Activated CD4-positive, alpha-beta memory T cell treated with anti-CD3 and anti-CD28 coated beads, Interleukin-2, amount 10 ng/mL, durations not matched to agents 7 days and 5 days (primary cell): ENCODE results near the gene PPT2. TPM values are rescaled to one million over a fixed set of nuclear protein-coding genes. Genes with fewer than 3 reads are reported as not detected.

Experiments
- CTCF ChIA-PET: fragments of 350-600 bp; sonication (Branson Sonifier 250); formaldehyde crosslinking; loops from one replicate; lab custom pipeline; 2021; ENCODE audit warnings: antibody characterized with exemption, inconsistent platforms; lab: Charles Lee
- POLR2A ChIA-PET: fragments of 350-600 bp; sonication (Branson Sonifier 250); formaldehyde crosslinking; loops from one replicate; lab custom pipeline; 2021; ENCODE audit warnings: antibody characterized with exemption; lab: Charles Lee
- DNase-seq: peaks from one replicate; pipeline ENCODE4 v3.0.0-alpha.2; 2020
- H3K27ac Mint-ChIP-seq: one replicate; pipeline ENCODE4 v1.8.0; 2021; ENCODE audit warnings: mild to moderate bottlenecking, mixed read lengths
- H3K27me3 Mint-ChIP-seq: one replicate; pipeline ENCODE4 v1.8.0; 2021; ENCODE audit warnings: mixed read lengths
- H3K36me3 Mint-ChIP-seq: one replicate; pipeline ENCODE4 v1.8.0; 2021; ENCODE audit warnings: low read depth, mixed read lengths
- H3K4me1 Mint-ChIP-seq: one replicate; pipeline ENCODE4 v1.8.0; 2021; ENCODE audit warnings: mixed read lengths
- H3K4me3 Mint-ChIP-seq: one replicate; pipeline ENCODE4 v1.8.0; 2021; ENCODE audit warnings: mild to moderate bottlenecking, mixed read lengths
- H3K9me3 Mint-ChIP-seq: one replicate; pipeline ENCODE4 v1.8.0; 2021; ENCODE audit warnings: mixed read lengths
- total RNA-seq, 2 experiments: library from RNA; stranded (reverse); gene quantifications; one replicate each; pipeline ENCODE4 v1.2.3, GENCODE V29; 2021

The PPT2 gene
- total RNA-seq, 2 experiments from 2014 or later = 8.3 to 9.4 TPM

DNA sequence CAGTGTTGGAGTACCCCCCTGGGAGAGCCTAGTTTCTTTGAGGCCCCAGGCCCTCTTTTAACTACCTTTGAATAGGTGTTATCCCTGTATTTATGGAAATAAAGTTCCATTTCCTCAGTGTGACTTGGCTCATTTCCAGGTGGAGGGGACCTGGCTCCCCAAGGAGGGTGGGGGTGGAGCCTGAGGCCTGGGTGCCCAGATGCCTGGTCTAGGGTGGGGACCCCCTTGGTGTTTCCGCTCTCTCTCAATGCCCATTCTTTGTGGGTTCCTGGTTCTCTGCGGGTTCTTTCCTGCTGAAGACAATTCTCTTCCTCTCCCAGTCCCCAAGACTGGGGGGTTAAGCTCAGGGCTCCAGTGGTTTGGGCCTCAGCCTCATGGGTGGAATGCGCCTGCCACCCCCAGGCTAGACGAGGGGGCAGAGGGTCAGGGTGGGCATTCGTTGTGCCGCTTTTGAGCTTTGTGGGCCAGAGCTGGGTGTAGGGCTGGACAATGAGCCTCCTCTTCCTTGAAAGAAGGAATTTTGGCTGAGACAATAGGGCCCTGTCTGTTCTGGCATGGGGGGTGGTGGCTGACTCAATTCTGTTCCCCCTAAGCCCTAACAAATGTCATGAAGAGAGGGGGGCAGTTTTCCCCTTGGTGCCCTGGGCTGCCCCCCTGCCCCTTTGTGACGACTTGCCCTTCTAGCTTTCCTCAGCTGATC, 9.8 kb downstream of the PPT2 start:
- Mint-ChIP-seq H3K36me3 (peaks cover 13% of the 10 kb centered on the region), H3K27ac (no peak overlapping the region), H3K9me3 (no peaks in the 10 kb centered on the region), H3K4me3 (no peak overlapping the region), H3K4me1 (no peaks in the 10 kb centered on the region), H3K27me3 (no peaks in the 10 kb centered on the region)
- POLR2A ChIA-PET = no interaction called here
- DNase-seq = no peak
- CTCF ChIA-PET = no interaction called here

GRCh38 chr6:32164295-32164694, 10.4 kb downstream of the PPT2 start, which contains the start of gene EGFL8:
Gene EGFL8 (plus strand): TSS chr6:32164595. CDS start chr6:32166166, 1,571 bp downstream.
- Mint-ChIP-seq H3K27me3 (no peaks in the 10 kb centered on the region), H3K36me3 (peaks cover 16% of the 10 kb centered on the region), H3K4me3 (no peak within 1 kb of the TSS), H3K4me1 (no peaks in the 10 kb centered on the region), H3K9me3 (no peaks in the 10 kb centered on the region), H3K27ac (no peak within 1 kb of the TSS)
- no peak for DNase-seq
- POLR2A ChIA-PET = interaction anchor here (1.3 kb wide), 1 partner anchor 13 kb away, joined by 3 read pairs; no protein-coding TSS in a partner anchor
- CTCF ChIA-PET = no interaction called here

DNA sequence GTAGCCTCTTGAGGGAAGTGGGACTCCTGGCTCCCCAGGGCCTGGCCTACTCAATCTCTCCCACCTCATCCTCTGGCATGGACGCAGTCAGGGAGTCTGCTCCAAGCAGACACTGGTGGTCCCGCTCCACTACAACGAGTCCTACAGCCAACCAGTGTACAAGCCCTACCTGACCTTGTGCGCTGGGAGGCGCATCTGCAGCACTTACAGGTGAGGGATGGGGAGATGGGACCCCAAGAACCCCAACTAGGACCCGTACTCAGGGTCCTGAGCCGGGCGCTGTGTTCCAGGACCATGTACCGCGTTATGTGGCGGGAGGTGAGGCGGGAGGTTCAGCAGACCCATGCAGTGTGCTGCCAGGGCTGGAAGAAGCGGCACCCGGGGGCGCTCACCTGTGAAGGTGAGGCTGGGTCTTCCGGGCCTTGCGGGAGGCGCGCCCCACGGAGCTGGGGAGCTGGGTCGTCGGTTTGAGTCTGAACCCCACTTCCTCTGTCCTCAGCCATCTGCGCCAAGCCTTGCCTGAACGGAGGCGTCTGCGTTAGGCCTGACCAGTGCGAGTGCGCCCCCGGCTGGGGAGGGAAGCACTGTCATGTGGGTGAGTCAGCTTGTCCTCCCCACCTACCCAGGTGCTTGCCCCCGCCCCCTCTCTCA, 12.6 kb downstream of the PPT2 start:
- ChIA-PET POLR2A (no interaction called here), CTCF (no interaction called here)
- Mint-ChIP-seq H3K9me3 (no peaks in the 10 kb centered on the region), H3K27ac (no peak overlapping the region), H3K36me3 (peaks cover 35% of the 10 kb centered on the region), H3K4me3 (no peak overlapping the region), H3K4me1 (peaks cover 2% of the 10 kb centered on the region), H3K27me3 (no peaks in the 10 kb centered on the region)
- DNase-seq = no peak

DNA sequence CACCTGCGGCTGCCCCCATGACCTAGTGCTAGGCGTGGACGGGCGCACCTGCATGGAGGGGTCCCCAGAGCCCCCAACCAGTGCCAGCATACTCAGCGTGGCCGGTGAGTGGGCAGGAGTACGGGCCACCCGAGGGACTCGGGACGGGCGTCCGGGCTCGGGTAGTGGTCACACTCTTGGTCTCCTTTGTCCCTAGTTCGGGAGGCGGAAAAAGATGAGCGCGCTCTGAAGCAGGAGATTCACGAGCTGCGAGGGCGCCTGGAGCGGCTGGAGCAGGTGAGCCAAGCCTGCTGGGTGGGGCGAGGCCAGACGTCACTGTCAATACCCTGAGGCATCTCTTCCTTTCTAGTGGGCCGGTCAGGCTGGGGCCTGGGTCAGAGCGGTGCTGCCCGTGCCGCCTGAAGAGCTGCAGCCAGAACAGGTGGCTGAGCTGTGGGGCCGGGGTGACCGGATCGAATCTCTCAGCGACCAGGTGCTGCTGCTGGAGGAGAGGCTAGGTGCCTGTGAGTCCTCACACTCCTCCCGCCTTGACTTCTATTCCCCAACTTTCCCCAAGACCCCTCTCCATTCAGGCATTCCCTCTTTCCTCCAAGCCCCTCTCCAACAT, 13.3 kb downstream of the PPT2 start:
- no peak overlapping the region for H3K4me3 Mint-ChIP-seq
- no peaks in the 10 kb centered on the region for H3K9me3 Mint-ChIP-seq
- ChIA-PET POLR2A (no interaction called here), CTCF (interaction anchor here (0.5 kb wide), 1 partner anchor 88 kb away, joined by 3 read pairs; no protein-coding TSS in a partner anchor)
- no peak overlapping the region for H3K27ac Mint-ChIP-seq
- no peak for DNase-seq
- peaks cover 35% of the 10 kb centered on the region for H3K36me3 Mint-ChIP-seq
- H3K4me1 Mint-ChIP-seq = peaks cover 2% of the 10 kb centered on the region
- H3K27me3 Mint-ChIP-seq = no peaks in the 10 kb centered on the region

DNA sequence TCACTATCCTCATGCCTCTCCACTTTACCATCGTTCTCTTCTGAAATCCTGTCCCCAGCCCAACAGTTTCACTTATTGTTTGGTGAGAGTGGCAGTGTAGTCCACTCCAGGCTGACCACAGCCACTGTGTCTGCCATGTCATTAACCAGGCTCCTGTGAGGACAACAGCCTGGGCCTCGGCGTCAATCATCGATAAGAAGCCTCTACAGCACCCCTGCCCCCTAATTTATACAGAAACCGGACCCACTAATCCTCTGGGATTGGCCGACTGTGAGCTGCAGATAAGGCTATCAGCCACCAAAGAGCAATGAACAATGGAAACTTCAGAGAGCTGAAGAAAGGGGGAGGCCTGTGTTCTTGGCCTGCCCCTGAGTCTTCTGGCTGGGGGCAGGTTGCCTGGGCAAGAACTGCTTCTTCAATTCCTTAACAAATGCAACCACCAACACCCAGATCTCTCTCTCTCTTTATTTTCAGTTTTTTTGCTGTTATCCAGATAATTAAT, 13.9 kb downstream of the PPT2 start:
- no peak overlapping the region for H3K4me3 Mint-ChIP-seq
- no peaks in the 10 kb centered on the region for H3K27me3 Mint-ChIP-seq
- H3K9me3 Mint-ChIP-seq = no peaks in the 10 kb centered on the region
- CTCF ChIA-PET = interaction anchor here (0.5 kb wide), 1 partner anchor 87 kb away, joined by 3 read pairs; no protein-coding TSS in a partner anchor
- no peak for DNase-seq
- POLR2A ChIA-PET = no interaction called here
- H3K27ac Mint-ChIP-seq = no peak overlapping the region
- peaks cover 35% of the 10 kb centered on the region for H3K36me3 Mint-ChIP-seq
- H3K4me1 Mint-ChIP-seq = peaks cover 5% of the 10 kb centered on the region

GRCh38 chr6:32168350-32168749, 14.4 kb downstream of the PPT2 start:
- H3K4me3 Mint-ChIP-seq = no peak overlapping the region
- ChIA-PET POLR2A (no interaction called here), CTCF (no interaction called here)
- no peaks in the 10 kb centered on the region for H3K27me3 Mint-ChIP-seq
- no peaks in the 10 kb centered on the region for H3K9me3 Mint-ChIP-seq
- no peak overlapping the region for H3K27ac Mint-ChIP-seq
- DNase-seq = no peak
- peaks cover 35% of the 10 kb centered on the region for H3K36me3 Mint-ChIP-seq
- peaks cover 10% of the 10 kb centered on the region for H3K4me1 Mint-ChIP-seq

DNA sequence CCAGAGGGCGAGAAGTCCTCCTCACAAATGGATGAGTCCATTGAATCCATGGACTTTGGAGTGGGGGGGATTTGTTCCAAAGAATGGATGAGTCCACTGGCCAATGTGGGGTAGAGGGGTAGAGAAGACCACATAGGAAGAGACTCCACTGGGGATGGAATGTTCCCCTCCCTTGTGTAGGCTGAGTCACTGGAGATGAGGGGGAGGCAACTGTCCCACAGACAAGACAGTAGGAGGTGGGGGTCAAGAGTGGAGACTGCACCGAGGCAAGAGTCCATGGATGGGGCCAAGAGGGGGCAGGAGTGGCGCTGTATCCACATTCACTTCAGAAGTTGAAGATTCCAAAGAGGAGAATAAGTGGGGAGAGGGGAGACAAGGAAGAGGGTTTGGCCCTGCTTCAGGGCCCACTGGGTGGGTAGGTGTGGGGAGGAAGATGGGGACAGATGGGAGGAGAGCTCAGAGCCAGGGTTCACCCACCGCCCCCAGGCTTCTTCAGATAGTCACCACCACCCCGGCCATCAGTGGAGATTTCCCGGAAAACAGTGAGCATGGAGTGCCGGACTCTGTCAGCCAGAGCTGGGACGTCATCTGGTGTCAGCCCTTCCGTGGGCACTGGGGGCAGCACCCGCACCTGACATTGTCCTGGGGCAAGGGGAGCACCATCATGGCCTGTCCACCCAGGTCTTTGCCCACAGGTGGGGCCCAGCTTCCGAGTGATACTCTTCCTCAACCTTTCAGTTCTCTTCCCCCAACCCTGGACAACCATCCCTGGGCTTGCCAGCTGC, 15.1 kb downstream of the PPT2 start:
- Mint-ChIP-seq H3K4me1 (peaks cover 16% of the 10 kb centered on the region), H3K4me3 (no peak overlapping the region), H3K27ac (no peak overlapping the region), H3K9me3 (no peaks in the 10 kb centered on the region), H3K27me3 (no peaks in the 10 kb centered on the region), H3K36me3 (peaks cover 35% of the 10 kb centered on the region)
- ChIA-PET POLR2A (no interaction called here), CTCF (no interaction called here)
- DNase-seq = no peak

DNA sequence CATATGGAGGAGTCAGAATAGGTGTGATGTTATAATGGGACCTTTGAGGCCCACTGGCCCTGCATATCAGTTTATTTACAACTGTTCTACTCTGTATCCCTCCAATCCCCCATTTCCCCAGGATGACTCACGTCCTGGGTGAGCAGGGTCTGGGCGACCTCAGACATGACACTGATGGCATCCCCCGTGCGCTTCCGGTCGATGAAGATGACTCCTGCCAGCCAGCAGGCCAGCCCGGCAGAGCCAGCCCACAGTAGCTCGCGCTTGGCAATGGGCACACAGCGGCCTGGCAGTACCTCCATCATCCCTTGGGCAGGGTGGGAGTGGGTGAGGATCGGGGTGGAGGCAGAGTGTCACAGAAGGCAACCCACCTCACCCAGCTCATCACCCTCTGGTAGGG, 16.4 kb downstream of the PPT2 start:
- H3K4me1 Mint-ChIP-seq = peaks cover 26% of the 10 kb centered on the region
- POLR2A ChIA-PET = interaction anchor here (1.0 kb wide), 1 partner anchor 20 kb away, joined by 3 read pairs; the partner anchor contains the start of gene PBX2
- no peak for DNase-seq

GRCh38 chr6:32171234-32171633, 17.3 kb downstream of the PPT2 start:
- H3K27me3 Mint-ChIP-seq = no peaks in the 10 kb centered on the region
- H3K4me3 Mint-ChIP-seq = no peak overlapping the region
- peaks cover 35% of the 10 kb centered on the region for H3K36me3 Mint-ChIP-seq
- H3K4me1 Mint-ChIP-seq = peaks cover 29% of the 10 kb centered on the region
- DNase-seq = no peak
- no peaks in the 10 kb centered on the region for H3K9me3 Mint-ChIP-seq
- ChIA-PET CTCF (no interaction called here), POLR2A (interaction anchor here (1.0 kb wide), 1 partner anchor 19 kb away, joined by 3 read pairs; the partner anchor contains the start of gene PBX2)
- no peak overlapping the region for H3K27ac Mint-ChIP-seq

More for the DNA sequence above, 16.4 kb downstream of the PPT2 start:
- Mint-ChIP-seq H3K27me3 (no peaks in the 10 kb centered on the region), H3K27ac (no peak overlapping the region), H3K9me3 (no peaks in the 10 kb centered on the region), H3K36me3 (peaks cover 35% of the 10 kb centered on the region), H3K4me3 (no peak overlapping the region)
- CTCF ChIA-PET = no interaction called here

GRCh38 chr6:32173051-32173727, 19.2 kb downstream of the PPT2 start:
- CTCF ChIA-PET = no interaction called here
- Mint-ChIP-seq H3K36me3 (peaks cover 28% of the 10 kb centered on the region), H3K4me3 (no peak overlapping the region), H3K27ac (no peak overlapping the region), H3K4me1 (peaks cover 44% of the 10 kb centered on the region), H3K9me3 (no peaks in the 10 kb centered on the region), H3K27me3 (no peaks in the 10 kb centered on the region)
- POLR2A ChIA-PET = no interaction called here
- no peak for DNase-seq

GRCh38 chr6:32174416-32174815, 20.5 kb downstream of the PPT2 start:
- POLR2A ChIA-PET = no interaction called here
- Mint-ChIP-seq H3K9me3 (no peaks in the 10 kb centered on the region), H3K27ac (no peak overlapping the region), H3K4me1 (peaks cover 54% of the 10 kb centered on the region), H3K27me3 (no peaks in the 10 kb centered on the region), H3K4me3 (peak overlapping the region; percentile 91), H3K36me3 (peaks cover 28% of the 10 kb centered on the region)
- CTCF ChIA-PET = no interaction called here
- no peak for DNase-seq

DNA sequence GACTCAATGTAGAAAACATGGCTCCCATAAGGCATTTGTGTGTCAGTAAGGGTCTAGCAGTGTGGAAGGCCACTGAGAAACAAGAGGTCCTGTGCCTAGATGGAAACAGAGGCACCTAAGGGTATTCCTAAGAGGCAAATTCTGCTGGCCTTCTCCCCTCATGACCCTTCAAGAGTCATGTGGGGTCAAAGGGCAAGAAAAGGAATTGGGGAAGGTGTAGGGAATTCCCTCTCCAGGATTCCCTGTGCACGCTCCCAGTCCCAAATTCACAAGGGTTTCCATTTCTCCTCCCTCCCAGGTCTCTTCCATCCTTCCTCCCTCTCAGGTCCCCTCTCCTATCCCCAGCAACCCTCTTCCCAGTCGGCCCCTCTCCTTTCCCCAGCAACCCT, 21.4 kb downstream of the PPT2 start:
- Mint-ChIP-seq H3K27me3 (no peaks in the 10 kb centered on the region), H3K4me3 (peak overlapping the region; percentile 91), H3K27ac (peak overlapping the region; percentile 51), H3K36me3 (peaks cover 23% of the 10 kb centered on the region), H3K9me3 (no peaks in the 10 kb centered on the region), H3K4me1 (peaks cover 62% of the 10 kb centered on the region)
- DNase-seq = no peak
- ChIA-PET POLR2A (no interaction called here), CTCF (no interaction called here)
